Urothelium cell line (cell line): Measurements from ENCODE around the gene RALGPS2.
A peak's percentile ranks its signal among the peaks of the same experiment; 100 is the strongest.
"Not testable (repeated sequence)": the region's sequence is repeated elsewhere in the genome, so short reads cannot be mapped to it uniquely, and the experiment has no call there.

ENCODE experiments used
- DNase-seq: peaks from one replicate; pipeline ENCODE4 v3.0.0; 2011; ENCODE audit warnings: low spot score, mixed read lengths
- FAIRE-seq: peaks from 2 replicates; lab custom pipeline; 2011; peaks lifted over from hg19 to GRCh38; lab: Jason Lieb, UNC

RALGPS2 gene

DNA sequence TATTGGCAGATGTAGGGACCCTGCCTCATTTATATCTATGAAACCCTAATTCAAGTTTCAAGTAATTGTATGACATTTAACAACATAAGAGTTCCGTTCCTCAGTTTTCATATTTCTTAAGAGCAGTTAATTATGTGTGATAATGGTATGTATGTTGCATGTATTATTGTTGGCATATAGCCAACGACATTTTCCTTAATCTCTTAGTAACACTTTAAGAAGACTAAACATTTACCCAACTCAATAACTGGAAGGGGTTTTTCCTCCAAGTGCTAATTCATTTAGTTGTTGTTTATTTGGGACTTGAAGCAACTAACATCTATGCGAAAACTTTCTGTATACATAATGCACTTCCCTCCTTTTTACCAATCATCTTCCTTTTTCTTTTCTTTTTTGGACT, 1.5 kb upstream of the RALGPS2 start:
- DNase-seq (no peak), FAIRE-seq (no peak)

DNA sequence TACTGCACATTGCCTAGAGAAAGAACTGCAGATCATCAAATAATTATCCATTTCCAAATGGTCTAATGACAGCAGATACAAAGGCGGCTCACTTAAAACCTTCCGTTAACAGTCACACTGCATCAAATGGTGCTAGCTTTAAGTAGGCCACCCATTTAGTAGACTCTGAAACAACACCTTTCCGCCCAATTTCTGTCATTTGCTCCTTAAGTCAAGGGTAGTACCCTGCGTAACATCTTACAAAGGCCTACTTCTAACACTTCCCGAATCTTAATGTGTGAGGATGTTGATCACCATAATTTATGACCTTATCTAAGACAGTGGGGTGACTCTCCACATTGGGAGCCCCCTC, 692 bp upstream of the RALGPS2 start:
- FAIRE-seq (no peak), DNase-seq (no peak)

DNA sequence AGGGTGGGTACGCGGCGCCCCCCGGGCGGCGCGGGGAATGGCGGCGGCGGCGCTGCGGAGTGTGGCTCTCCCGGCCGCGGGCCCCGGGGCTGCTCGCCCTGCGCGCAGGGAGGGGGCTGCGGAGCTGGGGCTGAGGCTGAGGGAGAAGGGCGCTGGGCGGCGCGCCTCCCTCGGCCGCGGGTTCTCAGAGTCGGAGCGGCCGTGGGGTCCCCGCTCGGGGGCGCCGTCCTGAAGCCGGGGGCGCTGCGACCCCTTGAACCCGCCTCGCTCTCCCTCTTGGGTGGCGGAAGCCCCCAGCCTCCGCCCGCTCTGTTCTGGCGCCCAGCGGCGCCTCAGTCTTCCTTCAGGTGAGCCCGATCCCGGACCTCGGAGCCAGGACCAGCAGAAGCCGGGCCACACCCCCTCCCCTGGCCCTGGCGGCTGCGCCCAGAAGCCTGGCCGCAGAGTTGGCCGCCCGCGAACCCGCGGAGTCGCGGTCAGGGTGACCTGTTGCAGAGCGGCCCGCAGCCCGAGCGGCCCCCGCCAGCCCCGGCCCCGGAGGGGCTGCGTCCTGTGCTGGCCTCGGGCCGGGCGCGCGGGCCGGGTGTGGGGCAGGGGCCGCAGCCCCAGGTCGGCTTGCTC, 532 bp downstream of the RALGPS2 start:
- no peak for FAIRE-seq
- peak; percentile 52 for DNase-seq

DNA sequence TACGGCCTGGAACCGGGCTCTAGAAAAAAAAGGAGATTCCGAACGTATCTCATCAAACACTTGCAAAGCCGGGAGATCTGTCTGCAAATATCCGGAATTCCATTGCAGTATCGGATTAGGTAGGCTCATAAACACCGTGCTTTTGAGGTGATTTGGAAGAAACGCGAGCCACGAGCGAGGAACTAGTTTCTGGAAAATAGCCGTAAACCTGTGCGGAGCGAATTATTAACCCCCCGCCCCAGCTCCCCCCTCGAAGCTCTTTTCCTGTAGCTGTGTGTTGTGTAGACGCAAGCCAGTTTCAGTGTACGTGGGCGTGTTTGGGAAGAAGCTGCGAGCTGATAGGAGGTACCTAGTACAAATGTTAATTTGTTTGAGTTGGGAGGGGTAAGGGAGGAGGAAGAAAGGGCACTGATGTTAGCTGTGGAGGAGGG, 1.1 kb downstream of the RALGPS2 start:
- DNase-seq (peak; percentile 76), FAIRE-seq (peak; percentile 71)

DNA sequence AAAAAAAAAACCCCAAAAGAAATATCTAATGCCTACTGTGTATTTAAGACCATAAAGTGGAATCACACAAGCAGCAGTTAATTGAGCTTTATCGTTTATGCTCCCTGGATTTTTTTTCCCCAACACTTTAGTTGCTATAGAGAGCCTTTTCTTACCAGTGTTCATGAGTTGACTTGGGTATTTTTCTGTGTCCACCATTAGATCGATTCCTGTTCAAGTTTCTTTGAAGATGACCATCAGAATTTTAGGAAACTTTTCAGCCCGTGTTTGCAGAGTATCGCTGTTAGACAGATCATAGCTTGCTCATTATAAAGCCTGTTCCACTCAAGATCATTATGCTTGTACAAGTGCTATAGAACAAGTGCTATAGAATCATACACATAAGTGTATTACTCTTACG, 1.5 kb downstream of the RALGPS2 start:
- no peak for DNase-seq
- FAIRE-seq = no peak

DNA sequence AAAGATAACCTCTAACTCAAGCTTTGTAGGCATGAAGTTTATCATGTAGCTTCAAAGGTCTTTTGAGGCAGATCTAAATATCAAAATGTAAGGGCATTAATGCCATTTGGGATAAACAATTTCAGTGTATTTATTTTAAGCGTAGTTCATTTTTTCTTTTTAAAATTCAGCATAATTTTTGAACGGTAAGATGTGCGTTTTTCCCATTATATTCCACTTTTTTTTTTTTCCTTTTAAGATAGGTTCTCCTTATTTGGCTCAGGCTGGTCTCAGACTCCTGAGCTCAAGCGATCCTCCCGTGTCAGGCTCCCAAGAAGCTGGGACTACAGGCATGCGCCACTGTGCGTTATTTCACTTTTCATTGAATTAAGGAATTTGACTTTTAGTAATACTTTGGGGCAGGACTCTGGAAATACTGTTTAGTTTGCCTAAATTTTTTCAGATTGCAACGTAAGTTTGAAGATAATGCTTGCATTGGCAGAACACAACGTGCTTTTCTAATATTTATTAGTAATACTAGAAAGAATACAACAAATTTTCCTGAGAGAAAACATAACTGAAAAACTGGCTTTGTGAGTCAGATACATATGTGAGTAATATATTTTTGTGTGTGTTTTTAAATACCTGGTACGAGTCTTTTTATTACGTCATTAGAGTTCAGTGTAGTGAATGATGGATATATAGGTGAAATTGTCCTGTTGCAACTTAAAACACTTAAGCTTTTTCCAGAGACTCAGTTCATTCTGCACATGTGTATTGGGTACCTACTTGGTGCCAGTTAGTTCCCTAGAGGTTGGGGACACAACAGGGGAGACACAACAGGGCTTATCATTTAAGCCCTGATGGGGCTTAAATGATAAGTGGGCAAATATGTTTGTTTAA, 2.2 kb downstream of the RALGPS2 start:
- no peak for DNase-seq
- no peak for FAIRE-seq

DNA sequence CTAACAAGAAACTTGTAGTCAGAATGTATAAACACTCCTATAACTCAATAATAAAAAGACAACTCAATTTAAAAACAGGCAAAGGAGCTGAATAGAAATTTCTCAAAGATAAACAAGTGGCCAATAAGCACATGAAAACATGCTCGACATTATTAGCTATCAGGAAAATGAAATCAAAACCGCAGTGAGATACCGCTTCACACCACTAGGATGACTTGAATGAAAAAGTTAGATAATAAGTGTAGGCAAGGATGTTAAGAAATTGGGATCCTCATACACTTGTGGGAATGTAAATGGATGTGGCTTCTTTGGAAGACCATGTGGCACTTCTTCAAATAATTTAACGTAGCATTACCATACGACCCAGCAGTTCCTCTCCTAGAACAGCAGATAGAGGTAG, 8.9 kb downstream of the RALGPS2 start:
- DNase-seq (no peak), FAIRE-seq (no peak)

DNA sequence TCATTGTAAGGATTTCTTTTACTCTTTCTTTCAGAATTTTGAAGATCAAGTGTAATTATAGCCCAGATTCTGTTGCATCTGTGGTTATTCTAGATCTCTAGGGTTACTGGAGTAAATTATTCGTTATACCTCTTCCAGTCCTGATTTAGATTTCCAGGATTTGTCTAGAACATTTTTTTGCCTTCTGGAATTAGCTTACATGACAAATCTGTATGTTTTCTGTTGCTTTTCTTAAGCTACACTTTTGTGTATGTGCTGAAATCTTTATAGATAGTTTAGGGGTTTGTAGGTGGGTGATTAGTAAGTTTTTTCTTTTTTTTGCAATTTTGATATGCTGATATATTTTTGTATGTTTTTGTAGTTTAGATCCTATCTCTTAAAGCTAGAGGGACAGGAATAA, 13.7 kb downstream of the RALGPS2 start:
- no peak for FAIRE-seq

DNA sequence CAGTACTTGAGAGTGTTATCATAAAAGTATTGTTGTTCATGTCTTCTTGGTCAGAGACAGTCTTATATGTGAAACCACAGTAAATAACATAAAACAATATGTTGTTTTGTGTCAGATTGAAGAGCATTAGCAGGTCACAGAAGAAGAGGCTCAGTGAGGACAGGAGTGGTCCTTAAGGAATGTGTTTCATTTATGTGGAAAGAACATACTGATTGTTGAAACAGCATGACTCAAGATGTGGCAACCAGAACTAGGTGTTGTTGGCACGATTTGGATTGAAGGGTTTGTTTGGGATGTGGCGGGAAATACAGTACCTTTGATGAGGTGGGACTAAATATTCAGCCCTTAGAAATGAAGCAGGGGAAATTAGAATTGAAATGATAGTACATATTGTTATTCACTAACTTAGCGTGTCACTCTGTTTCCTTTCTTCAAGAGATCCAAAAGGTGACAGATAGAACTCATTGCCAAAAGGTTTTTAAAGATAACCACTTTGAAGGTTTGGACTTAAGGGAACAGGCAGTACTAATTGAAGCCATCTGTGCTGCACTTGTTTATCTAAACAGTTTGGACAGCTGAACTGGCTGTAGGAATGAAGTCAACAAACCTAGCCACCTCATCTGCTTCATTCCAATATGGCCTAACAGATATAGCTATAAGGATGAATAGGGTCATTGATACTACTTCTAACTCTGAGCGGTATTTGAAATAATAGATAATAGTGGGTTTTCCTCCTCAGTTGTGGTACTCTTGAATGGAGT, 14.4 kb downstream of the RALGPS2 start:
- no peak for FAIRE-seq
- DNase-seq = no peak

More for the DNA sequence above, 13.7 kb downstream of the RALGPS2 start:
- DNase-seq = no peak

DNA sequence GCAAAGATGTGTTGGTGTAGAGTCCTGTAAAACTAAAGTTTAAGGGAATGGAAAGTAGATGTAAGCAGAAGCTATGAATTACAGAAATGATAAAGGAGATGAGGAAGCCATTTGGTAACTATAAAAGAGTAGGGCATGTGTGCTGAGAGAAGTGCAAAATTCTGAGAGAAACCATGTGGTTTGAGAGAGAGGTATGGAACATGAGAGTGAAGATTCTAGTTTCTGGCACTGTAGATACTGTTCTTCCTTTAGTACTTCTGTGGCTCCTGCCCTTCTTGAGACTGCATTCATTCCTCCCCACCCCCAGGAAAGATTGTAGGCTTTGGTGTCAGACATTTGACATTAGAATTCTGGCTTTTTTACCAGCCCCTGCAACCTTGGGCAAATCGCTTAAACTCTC, 15.4 kb downstream of the RALGPS2 start:
- FAIRE-seq = no peak
- DNase-seq = no peak

DNA sequence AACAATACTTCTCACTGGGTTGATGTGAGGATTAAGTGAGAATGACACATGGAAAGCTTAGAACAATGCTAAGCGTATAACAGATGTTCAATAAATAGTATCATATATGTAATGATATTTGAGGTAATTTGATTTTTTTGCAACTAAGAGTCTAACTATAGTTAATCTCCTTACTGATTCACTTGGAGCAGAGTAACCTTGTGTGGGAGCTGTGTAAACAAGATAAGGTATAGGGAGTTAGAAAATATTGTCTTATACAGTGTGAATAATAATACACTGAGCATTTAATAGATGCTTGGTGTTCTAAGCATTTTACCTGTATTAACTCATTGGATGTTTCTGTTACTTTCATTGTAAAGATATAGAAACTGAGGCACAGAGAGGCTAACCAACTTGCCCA, 15.9 kb downstream of the RALGPS2 start:
- FAIRE-seq (no peak), DNase-seq (no peak)

DNA sequence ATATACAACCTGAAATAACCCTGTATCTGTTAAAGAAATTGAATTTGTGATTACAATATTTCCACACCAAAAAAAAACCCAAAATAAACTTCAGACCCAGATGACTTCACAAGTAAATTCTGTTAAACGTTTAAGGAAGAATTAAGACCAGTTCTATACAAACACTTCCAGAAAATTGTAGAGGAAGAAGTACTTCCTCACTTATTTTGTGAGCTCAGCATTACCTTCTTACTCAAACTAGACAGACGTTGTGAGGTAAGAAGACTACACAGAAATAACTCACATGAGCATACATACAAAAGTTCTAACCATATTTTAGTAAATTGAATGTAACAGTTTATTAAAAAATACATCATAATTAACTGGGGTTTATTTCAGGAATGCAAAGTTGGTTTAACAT, 18.8 kb downstream of the RALGPS2 start:
- no peak for DNase-seq
- FAIRE-seq = no peak

DNA sequence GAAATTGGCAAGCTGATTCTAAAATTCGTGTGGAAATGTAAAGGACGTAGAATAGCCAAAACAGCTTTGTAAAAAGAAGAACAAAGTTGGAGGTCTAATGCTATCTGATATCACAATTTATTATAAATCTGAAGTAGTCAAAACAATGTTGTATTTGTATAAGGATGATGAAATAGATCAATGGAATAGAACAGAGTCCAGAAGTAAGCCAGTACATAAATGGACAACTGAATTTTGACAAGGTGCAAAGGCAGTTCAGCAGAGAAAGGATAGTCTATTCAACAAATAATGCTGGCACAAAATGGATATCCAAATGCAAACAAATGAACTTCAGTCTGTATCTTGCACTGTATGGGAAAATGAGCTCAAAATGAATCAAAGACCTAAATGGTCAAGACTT, 20.2 kb downstream of the RALGPS2 start:
- FAIRE-seq (no peak), DNase-seq (no peak)

DNA sequence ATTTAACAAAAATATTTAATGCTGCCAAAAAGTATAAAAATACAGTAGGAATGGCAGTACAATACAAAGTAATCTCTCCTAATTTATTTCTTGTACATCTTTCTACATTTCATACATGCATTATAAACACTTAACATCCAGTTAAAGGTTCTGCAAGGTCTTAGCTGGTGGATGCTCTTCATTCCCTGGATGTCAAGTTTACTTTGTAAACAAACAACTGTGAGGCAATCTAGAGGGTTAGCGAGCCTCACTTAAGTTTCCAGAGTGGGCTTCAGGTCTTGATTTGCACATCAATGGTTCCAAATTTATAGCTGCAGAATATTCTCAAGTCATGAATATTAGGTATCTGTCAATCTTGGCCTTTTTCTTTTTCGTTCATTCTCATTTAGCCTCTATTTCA, 21.3 kb downstream of the RALGPS2 start:
- no peak for DNase-seq
- no peak for FAIRE-seq

DNA sequence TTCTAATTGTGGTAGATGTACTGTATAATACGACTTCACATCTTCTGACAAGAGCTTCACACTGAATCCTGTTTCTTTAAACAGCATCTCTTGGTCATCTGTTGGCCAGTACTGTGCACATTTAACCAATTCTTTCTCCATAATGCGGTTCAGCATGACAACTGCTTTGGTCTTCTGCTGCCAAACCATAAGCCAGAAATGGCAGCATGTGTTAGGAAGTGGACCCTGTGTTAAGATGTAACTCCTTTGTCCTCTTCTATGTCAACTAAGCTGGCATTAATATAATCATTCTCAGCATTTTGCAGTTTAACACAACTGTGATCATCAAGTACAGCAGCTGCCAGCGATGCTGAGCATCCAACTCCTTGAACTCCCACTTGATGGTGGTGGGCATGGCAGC, 22.3 kb downstream of the RALGPS2 start:
- not testable (repeated sequence) for DNase-seq
- FAIRE-seq = peak; percentile 62

DNA sequence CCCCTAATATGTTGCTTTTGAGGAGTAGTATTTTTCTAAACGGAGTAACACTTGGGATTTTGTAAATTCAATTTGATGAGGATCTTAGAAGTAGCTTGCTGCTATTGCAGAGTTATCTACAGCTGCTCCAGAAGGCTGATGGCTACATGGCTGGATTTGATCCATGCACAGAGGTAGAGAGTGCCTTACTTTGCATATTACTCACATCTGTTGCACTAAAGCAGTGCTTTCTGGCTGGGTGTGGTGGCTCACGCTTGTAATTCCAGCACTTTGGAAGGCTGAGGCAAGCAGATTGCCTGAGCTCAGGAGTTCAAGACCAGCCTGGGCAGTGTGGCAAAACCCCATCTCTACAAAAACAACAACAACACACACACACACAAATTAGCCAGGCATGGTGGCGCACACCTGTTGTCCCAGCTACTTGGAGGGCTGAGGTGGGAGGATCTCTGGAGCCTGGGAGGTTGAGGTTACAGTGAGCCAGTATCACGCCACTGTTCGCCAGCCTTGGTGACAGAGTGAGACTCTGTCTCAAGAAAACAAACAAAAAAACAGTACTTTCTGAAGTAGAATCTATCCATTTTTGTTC, 24.6 kb downstream of the RALGPS2 start:
- DNase-seq (no peak), FAIRE-seq (no peak)

DNA sequence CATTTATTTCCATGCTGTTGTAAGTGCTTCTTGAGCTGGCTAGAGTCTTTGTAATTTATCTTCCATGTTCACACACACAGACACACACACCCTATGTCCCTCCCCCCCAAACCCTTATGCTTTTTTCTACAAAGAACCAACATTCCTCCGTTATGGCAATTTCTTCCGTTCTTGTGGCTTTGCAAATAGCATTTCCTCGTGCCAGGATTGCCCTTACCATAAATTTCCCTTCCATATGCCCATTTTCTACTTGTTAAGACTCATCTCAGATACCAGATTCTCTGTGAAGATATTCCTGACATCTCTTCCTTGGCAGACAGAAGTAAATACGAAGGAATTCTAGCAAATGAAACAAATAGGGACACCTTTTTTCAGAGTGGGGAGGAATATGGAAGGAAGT, 26.0 kb downstream of the RALGPS2 start:
- DNase-seq (no peak), FAIRE-seq (no peak)

DNA sequence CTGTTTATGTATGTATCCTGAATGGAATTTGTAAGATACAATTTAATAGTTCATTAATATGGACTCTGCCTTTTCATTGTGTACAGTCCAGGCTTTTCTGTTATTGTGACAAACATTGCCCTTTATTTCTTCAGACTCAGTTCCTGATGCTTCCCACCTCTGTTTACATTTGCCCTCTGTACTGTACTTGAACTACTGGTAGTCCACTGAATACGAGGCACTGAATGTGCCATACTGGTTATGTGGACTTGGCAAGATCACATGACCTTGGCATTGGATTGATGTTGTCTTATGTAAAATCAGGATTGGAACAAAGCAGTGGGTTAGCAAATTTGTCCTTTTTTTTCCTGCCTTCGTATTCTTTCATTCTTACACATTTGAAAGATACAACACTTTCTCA, 27.8 kb downstream of the RALGPS2 start:
- no peak for FAIRE-seq
- no peak for DNase-seq

DNA sequence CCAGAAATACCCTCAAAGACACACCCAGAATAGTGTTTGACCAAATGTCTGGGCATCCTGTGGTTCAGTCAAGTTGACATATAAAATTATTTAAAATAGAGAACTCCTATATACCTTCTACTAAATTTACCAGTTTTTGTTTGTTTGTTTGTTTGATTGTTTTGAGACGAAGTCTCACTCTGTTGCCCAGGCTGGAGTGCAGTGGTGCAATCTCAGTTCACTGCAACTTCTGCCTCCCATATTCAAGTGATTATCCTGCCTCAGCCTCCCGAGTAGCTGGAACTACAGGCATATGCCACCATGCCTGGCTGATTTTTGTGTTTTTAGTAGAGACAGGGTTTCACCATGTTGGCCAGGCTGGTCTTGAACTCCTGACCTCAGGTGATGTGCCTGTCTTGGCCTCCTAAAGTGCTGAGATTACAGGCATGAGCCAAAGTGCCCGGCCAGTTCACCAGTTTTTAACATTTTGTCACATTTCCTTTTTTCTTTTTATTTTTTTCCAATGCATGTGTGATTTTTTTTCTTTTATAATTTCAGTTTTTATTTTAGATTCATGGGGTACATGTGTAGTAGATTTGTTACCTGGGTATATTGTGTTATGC, 29.7 kb downstream of the RALGPS2 start:
- not testable (repeated sequence) for FAIRE-seq, DNase-seq

DNA sequence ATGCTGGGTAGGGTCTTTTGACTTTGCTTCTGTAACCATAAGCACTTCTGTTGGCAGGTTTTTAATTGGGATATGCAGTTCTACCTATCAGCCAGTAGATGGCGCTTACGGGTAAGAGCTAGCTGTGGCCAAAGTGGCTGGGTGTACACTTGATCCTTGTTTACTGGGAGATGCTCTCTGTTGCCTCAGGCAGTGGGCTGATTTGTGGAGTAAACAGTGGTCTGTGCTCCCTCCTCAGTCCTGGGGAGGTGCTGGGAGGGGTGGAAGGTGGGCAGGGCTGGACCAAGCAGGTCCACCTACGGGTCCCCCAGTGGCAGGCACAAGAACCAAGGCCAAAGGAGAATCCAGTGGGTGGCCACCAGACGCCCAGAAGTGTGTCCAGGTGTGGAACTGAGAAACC, 43.4 kb downstream of the RALGPS2 start:
- DNase-seq (peak; percentile 52), FAIRE-seq (no peak)

DNA sequence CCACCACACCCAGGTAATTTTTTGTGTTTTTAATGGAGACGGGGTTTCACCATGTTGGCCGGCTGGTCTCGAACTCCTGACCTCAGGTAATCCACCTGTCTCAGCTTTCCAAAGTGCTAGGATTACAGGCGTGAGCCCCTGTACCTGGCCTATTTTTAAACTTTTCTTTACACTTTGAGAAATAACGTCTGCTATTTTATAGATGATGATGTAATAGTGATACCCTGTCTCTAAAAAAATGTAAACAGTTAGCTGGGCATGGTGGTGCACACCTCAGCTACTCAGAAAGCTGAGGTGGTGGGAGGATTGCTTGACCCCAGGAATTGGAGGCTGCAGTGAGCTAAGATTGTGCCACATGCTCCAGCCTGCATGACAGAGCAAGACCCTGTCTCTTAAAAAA, 47.9 kb downstream of the RALGPS2 start:
- no peak for FAIRE-seq
- DNase-seq = no peak
